VCaP (cell line): ENCODE results near the gene FBN1.

Source experiments
- H3K27ac ChIP-seq: fragments of 450-650 bp; 2 replicates; pipeline ENCODE4 v1.5.1; 2017
- TF ChIP-seq, protein P1 (sequence below): fragments of 450-650 bp; conservative IDR thresholded peaks from 2 replicates; pipeline ENCODE4 v1.5.1; 2017; ENCODE audit warnings: mild to moderate bottlenecking, moderate library complexity

Gene FBN1

DNA sequence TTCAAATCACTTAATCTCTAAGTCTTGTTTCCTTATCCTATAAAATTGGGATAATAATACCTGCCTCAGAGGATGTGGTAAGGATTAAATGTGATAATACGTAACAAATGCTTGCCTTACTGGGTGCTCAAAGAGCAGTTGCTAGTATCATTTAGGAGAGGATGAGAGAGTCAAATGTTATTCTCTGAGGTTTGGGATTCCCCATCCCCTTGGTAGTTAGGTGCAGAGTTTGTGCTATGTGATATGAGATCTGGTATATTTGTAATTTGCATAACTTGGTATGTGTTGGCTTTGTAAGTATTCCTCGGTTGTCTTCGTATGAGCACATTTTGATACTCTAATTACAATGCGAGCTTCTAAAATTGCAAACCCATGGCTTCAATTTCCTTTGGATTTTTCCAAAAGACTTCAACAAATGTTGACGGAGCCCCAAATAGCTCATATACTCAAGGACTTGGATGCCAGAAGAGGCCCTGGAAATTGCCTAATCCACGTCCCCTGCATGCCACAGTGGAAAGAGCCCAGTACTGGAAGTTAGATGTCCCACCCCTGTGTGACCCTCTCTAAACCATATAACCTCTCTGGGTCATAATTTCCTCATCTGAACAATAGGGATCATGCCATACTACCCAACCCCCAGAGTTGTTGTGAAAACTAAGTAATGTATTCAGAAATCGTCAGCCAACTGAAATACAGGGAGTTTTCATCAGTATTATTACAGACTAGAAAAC lies 85.0 kb downstream of the FBN1 start:
- H3K27ac ChIP-seq = no peak overlapping the region
- TF ChIP-seq, protein P1, sequence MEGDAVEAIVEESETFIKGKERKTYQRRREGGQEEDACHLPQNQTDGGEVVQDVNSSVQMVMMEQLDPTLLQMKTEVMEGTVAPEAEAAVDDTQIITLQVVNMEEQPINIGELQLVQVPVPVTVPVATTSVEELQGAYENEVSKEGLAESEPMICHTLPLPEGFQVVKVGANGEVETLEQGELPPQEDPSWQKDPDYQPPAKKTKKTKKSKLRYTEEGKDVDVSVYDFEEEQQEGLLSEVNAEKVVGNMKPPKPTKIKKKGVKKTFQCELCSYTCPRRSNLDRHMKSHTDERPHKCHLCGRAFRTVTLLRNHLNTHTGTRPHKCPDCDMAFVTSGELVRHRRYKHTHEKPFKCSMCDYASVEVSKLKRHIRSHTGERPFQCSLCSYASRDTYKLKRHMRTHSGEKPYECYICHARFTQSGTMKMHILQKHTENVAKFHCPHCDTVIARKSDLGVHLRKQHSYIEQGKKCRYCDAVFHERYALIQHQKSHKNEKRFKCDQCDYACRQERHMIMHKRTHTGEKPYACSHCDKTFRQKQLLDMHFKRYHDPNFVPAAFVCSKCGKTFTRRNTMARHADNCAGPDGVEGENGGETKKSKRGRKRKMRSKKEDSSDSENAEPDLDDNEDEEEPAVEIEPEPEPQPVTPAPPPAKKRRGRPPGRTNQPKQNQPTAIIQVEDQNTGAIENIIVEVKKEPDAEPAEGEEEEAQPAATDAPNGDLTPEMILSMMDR = no peak

DNA sequence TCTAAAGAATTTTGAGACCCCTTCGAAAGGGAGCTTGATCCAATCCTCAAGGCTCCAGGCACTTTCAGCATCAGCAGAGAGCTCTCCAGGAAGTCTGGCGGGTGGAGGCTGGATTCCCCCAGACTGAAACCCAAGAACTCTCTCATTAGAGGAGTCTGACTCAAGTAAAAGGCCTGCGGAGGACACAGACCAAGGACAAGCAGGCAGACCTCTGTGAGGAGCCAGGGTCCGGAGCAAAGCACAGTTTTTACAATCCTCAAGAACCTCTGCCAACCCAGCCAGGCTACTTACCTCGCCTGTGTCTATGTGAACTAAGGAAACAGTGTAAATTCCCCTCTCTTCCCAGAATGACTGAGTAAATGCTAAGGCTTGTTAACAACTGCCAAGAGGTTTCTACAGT lies 86.2 kb downstream of the FBN1 start:
- TF ChIP-seq, protein P1 = no peak
- no peak overlapping the region for H3K27ac ChIP-seq

DNA sequence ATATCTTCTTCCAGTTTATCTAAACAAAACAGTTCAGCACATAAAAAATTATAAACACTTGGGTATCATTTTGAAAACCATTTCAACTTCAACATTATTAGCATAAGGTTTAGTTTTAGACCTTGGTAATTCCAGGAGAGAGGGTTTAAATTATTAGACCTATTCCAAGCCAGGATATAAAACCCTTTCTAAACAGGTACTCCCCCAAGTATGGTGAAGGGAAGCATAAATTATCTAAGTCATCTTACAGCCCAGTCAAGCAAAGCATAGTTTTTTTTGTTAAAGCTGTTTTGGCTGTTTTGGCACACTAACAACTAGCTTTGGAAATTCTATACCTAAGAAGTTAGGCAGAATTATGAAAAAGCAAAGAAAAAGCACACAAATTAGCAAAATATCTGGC lies 87.3 kb downstream of the FBN1 start:
- TF ChIP-seq, protein P1 = no peak
- no peak overlapping the region for H3K27ac ChIP-seq

DNA sequence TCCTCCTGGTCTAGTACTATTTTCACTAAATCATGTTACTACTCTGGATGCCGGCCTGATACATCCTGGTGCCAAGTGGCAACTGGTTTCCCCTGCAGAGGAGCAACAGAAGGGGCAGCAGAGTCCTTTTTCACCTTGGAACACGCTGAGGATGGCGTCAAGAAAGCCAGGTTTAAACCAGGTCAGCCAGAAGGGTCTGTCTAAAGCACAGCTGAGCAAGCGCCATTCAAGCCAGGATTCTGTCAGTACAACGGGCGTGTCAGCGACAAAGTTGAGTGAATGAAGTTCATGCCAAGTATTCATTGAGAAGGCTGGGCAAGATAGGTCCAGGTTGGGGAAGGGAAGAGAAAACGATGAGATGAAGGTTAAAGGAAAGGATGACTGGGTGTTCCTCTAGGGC lies 88.2 kb downstream of the FBN1 start:
- TF ChIP-seq, protein P1 = no peak
- H3K27ac ChIP-seq = no peak overlapping the region

DNA sequence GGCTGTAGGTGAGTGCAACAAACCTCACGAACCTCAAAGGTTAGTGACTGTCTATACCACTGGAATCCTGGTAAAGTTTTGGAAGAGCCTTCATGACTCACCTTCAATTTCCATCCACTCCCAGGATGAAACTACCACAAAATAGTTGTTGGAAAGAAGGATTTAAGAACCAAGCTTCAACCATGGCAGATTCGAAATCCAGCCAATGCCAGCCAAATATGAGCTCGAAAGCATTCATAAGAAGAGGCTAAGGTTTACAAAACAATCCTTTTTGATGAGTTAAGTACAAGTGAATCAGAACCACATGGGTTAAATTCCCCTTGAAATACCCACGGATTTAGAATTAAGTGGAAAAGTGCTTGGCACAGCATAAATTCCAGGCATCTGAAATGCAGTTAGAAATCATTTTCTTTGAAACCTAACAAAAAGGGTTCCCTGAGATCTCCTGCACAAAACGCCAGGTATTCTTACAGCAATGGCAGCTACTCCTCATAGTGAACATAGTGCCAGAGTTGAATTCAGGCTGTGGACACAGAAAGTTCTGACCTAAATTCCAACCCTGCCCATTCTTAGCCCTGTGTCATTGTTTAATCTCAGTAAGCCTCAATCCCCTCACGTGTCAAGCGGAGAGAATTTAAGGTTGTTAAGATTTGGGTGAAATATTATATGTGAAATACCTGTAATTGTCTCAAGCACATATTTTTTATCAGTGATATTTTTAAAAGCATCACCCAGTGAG lies 89.2 kb downstream of the FBN1 start:
- no peak overlapping the region for H3K27ac ChIP-seq

DNA sequence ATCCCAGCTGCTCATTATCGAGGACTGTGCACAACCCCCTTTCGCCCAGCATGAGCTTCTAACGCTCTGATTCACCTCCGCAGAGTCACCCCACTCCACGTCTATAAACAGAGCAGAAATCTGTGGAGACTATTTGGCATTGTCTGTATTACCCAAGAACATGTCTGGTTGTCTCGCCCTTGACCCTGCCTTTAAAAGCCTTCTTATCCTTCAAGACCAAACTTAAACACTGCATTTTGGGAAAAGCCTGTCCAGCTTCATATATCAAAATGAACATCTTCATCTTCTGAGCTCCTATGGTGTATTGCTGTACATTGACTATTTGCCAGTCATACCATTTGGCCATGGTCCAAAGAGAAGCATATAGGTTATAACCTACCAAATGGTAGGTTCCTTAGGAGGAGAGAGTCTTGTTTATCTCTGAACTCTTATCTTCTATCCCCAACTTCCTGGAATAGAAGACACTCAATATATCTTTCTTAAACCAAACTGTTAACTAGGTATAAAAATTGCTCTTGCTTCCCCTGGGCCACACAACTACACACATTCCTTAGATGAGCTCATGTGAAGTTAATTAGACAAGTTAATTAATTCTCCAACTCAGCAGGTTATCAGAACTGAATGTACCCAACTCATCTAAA lies 90.1 kb downstream of the FBN1 start:
- H3K27ac ChIP-seq = no peak overlapping the region
- TF ChIP-seq, protein P1 = no peak

More for the DNA sequence above, 89.2 kb downstream of the FBN1 start:
- TF ChIP-seq, protein P1 = no peak

DNA sequence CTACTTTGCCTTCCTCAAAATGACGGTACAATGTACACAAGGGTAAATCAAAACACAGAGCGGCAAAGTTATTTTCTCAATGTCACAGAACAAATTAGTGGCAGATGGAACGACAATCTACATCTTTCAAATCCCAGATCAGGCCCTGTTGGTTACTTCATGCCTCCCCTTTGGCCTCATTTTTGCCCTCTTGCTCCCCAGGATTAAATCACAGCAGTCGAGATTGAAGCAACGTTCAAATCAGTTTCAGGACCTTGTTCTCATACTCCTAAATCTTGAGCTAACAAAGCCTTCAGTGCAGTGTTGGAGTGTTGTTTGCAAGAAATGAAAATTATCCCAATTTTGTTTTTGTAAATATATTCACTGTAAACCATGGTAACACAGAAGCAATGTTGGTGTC lies 91.4 kb downstream of the FBN1 start:
- no peak overlapping the region for H3K27ac ChIP-seq
- TF ChIP-seq, protein P1 = no peak
